MG63 (cell line): ENCODE results near the gene EPHX1. TPM values are rescaled to one million over a fixed set of nuclear protein-coding genes. Genes with fewer than 3 reads are reported as not detected.
"Not testable (repeated sequence)": the region's sequence is repeated elsewhere in the genome, so short reads cannot be mapped to it uniquely, and the experiment has no call there.

ENCODE experiments used
- DNase-seq: peaks from one replicate; pipeline ENCODE4 v3.0.0-alpha.2; 2020
- H3K27me3 ChIP-seq: fragments of 250-450 bp; sonication (Bioruptor Pico); 2 replicates; pipeline ENCODE4 v1.5.1; 2020; ENCODE audit warnings: mild to moderate bottlenecking, moderate library complexity
- H3K36me3 ChIP-seq: fragments of 250-450 bp; sonication (Bioruptor Pico); 2 replicates; pipeline ENCODE4 v1.5.1; 2020; ENCODE audit warnings: mild to moderate bottlenecking, moderate library complexity
- H3K4me3 ChIP-seq: fragments of 250-450 bp; sonication (Bioruptor Pico); 2 replicates; pipeline ENCODE4 v1.5.1; 2020; ENCODE audit warnings: mild to moderate bottlenecking, moderate library complexity
- H3K9me3 ChIP-seq: fragments of 250-450 bp; sonication (Bioruptor Pico); 2 replicates; pipeline ENCODE4 v1.5.1; 2020; ENCODE audit warnings: mild to moderate bottlenecking, moderate library complexity
- total RNA-seq: library from RNA; depleted of rRNA; stranded (reverse); fragments of >200 nt; shearing (Covaris generic); gene quantifications from 2 replicates; pipeline ENCODE4 v1.2.3, GENCODE V29; 2014; ENCODE audit warnings: low replicate concordance

EPHX1 gene
- total RNA-seq, 1 experiment from 2014 or later = 80.7 TPM

GRCh38 chr1:225823811-225824261 is 13.9 kb downstream of the EPHX1 start:
- Histone ChIP-seq H3K36me3 (peaks cover 14% of the 10 kb centered on the region), H3K9me3 (no peaks in the 10 kb centered on the region), H3K27me3 (no peaks in the 10 kb centered on the region), H3K4me3 (no peak overlapping the region)
- DNase-seq = no peak

DNA sequence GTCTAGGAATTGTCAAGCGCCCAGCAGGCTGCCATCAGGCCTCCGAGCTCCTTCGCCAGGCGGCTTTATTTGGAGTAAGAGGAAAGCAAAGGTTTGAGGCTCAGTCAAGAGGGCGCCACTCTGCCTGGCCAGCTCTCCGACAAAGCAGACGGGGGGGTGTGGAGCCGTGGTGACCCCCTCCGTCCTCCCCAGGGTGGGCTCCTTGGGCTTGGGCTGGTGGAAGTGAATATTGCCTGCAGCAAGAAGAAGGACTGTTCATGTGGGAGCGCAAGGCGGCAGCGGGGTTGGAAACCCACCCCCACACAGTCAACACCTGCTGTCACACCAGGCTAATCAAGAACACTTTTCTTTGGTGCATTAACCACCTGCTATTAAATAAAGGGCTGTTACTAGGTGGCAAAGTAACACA is 14.6 kb downstream of the EPHX1 start:
- no peaks in the 10 kb centered on the region for H3K27me3 ChIP-seq
- no peak overlapping the region for H3K4me3 ChIP-seq
- H3K36me3 ChIP-seq = peaks cover 16% of the 10 kb centered on the region
- no peak for DNase-seq
- no peaks in the 10 kb centered on the region for H3K9me3 ChIP-seq

DNA sequence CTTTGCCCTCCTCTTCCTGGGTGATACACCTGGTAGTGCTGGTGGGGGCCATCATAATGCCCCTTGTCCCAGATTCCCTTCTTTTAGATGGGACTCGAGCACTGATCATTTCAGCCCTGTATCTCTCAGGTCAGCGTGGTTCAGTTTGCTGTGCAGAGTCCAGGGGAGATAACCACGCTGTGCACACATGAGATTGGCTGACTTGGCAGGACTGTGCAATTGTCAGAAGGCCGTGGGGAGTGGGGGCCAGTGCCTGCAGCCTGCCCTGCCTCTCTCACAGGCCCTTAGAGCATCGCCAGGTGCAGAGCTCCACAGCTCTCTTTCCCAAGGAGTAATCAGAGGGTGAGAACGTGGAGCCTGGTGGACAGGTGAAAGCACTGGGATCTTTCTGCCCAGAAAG is 15.2 kb downstream of the EPHX1 start:
- DNase-seq = no peak
- Histone ChIP-seq H3K9me3 (no peaks in the 10 kb centered on the region), H3K27me3 (no peaks in the 10 kb centered on the region), H3K36me3 (peaks cover 19% of the 10 kb centered on the region), H3K4me3 (no peak overlapping the region)

DNA sequence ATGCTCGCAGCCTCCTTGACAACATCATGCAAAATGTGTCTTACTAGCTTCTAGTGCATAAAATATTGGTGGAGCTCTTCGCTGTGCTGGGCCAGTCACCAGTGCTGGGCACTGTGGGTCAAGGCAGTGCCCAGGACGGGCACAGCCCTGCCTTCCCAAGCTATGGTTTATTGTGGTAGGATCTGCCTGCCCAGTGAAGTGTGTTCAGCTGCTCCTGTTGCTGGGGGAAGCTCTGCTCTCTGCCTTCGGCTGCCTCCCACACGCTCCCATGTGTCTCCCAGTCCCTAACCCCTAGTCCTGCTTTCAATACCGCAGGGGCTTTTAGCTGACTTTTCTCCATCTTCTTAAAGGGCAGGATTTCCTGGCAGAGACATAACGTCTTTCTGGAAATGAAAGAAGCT is 15.7 kb downstream of the EPHX1 start:
- H3K9me3 ChIP-seq = no peaks in the 10 kb centered on the region
- H3K27me3 ChIP-seq = no peaks in the 10 kb centered on the region
- DNase-seq = no peak
- H3K4me3 ChIP-seq = no peak overlapping the region
- peaks cover 25% of the 10 kb centered on the region for H3K36me3 ChIP-seq

DNA sequence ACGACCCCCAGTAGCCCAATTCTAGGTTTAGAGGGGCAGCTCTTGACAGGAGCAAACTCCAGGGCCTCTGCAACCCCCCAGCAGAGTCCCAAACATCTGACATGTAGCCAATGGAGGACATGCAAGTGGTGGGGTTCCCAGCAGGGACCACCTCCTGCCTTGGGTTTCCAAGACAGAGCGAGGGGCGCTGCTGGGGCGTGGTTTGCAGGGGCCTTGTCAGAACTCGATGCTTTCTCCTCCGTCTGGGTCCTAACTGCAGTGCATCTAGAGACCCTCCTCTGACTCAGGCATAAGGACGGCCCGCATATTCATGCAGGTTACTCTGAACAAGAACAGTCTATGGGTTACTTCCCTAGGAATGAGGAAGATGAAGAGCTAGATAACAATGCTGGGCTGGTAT is 17.2 kb downstream of the EPHX1 start:
- no peak for DNase-seq
- Histone ChIP-seq H3K36me3 (peaks cover 32% of the 10 kb centered on the region), H3K4me3 (no peak overlapping the region), H3K9me3 (no peaks in the 10 kb centered on the region), H3K27me3 (no peaks in the 10 kb centered on the region)

DNA sequence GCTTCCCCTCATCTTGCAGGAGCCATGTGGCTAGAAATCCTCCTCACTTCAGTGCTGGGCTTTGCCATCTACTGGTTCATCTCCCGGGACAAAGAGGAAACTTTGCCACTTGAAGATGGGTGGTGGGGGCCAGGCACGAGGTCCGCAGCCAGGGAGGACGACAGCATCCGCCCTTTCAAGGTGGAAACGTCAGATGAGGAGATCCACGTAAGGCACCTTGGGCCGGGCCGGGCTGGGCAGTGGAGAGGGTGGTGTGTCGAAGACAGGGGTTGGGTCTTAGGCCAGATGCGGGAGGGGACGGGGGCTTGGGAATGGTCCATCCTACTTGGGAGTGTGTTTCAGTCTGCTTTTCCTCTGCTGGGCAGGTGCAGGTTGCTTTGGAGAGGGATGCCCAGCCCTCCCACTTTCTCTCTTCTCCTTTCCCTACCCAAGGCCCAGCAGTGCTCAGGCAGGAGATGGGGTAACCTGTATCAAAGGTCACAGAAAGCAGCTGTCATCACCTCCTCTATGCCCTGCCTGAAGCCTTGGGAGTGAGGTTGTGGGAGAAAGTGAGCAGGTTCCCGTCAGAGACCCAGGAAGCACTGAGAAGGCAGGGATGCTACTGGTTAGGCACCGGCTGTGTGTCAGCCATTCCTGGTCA is 18.9 kb downstream of the EPHX1 start:
- Histone ChIP-seq H3K9me3 (no peaks in the 10 kb centered on the region), H3K36me3 (peaks cover 39% of the 10 kb centered on the region), H3K27me3 (no peaks in the 10 kb centered on the region), H3K4me3 (no peak overlapping the region)
- no peak for DNase-seq

- no peak overlapping the region for H3K4me3 ChIP-seq
These were observed 20.9 kb downstream of the EPHX1 start for GRCh38 chr1:225830841-225831240.

GRCh38 chr1:225834417-225835329 is 24.7 kb downstream of the EPHX1 start:
- H3K36me3 ChIP-seq = peaks cover 46% of the 10 kb centered on the region
- H3K27me3 ChIP-seq = no peaks in the 10 kb centered on the region
- no peaks in the 10 kb centered on the region for H3K9me3 ChIP-seq
- DNase-seq = peak; percentile 93
- H3K4me3 ChIP-seq = no peak overlapping the region

More at GRCh38 chr1:225830841-225831240, 20.9 kb downstream of the EPHX1 start:
- peaks cover 44% of the 10 kb centered on the region for H3K36me3 ChIP-seq
- H3K9me3 ChIP-seq = no peaks in the 10 kb centered on the region
- no peaks in the 10 kb centered on the region for H3K27me3 ChIP-seq
- no peak for DNase-seq

DNA sequence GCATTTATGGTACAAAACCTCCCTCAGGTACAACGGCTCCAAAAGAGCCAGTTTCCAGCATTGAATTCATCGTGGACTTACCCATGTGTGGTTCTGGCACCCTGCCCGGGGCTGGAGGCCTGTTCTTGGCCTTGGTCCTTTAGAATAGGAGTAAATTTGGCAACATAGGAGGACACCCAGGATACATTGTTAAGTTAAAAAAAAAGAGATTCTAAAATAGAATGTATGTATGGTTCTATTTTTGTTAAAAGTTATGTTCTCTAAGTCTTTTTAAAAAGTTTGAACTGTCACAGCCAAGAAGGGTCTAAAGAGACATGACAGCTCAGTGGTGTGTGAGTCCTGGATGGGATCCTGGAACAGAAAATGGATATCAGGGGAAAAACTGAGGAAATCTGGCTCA is 25.9 kb downstream of the EPHX1 start:
- Histone ChIP-seq H3K9me3 (no peaks in the 10 kb centered on the region), H3K36me3 (peaks cover 44% of the 10 kb centered on the region), H3K27me3 (no peaks in the 10 kb centered on the region), H3K4me3 (no peak overlapping the region)
- peak; percentile 84 for DNase-seq

- H3K4me3 ChIP-seq, DNase-seq, H3K9me3 ChIP-seq, H3K27me3 ChIP-seq: not testable (repeated sequence)
- peaks cover 41% of the 10 kb centered on the region for H3K36me3 ChIP-seq
These were observed 26.4 kb downstream of the EPHX1 start for GRCh38 chr1:225836296-225836695.

- DNase-seq = no peak
- H3K9me3 ChIP-seq = no peaks in the 10 kb centered on the region
- H3K27me3 ChIP-seq = no peaks in the 10 kb centered on the region
- no peak overlapping the region for H3K4me3 ChIP-seq
- H3K36me3 ChIP-seq = peaks cover 21% of the 10 kb centered on the region
These were observed 28.9 kb downstream of the EPHX1 start for GRCh38 chr1:225838793-225839192.

DNA sequence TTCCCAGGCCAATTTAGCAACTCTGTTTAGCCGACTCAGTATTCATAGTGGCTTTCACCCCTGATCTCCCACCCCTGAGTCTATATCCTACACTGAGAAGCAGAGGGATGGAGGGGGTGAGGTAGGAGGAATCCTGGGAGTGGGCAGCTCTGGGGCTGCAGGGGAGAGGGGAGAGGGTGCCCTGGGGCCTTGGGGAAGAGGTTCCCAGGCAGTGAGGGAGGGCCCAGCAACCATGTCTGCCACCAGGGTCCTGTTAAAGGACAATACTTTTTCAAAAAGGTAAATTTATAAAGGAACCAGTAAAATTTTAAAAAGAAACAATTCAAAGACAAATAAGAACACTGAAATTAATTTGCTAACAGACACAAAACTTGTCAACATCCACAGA is 30.3 kb downstream of the EPHX1 start:
- no peak for DNase-seq
- peaks cover 23% of the 10 kb centered on the region for H3K36me3 ChIP-seq
- no peaks in the 10 kb centered on the region for H3K27me3 ChIP-seq

DNA sequence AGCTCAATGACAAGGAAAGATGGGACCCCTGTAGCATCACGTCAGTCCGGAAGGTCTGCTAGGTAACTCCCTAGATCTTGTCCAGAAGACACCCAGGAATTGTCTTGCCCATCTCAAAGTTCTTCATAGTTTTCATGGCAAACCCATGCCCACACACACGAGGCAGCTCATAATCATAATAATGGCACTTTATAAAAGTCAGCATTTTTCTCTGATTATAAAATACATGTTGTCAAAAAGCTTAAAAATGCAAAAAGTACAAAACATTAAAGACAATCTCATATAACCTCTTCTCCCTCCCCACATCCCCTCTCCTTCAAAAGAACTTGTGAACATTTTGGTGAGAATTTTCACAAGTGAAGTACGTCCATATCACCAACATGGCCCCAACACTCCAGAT is 30.8 kb downstream of the EPHX1 start:
- H3K36me3 ChIP-seq = peaks cover 28% of the 10 kb centered on the region
- H3K27me3 ChIP-seq = no peaks in the 10 kb centered on the region
- H3K9me3 ChIP-seq = no peaks in the 10 kb centered on the region
- H3K4me3 ChIP-seq = no peak overlapping the region
- no peak for DNase-seq

More for the DNA sequence above, 30.3 kb downstream of the EPHX1 start:
- no peak overlapping the region for H3K4me3 ChIP-seq
- no peaks in the 10 kb centered on the region for H3K9me3 ChIP-seq

DNA sequence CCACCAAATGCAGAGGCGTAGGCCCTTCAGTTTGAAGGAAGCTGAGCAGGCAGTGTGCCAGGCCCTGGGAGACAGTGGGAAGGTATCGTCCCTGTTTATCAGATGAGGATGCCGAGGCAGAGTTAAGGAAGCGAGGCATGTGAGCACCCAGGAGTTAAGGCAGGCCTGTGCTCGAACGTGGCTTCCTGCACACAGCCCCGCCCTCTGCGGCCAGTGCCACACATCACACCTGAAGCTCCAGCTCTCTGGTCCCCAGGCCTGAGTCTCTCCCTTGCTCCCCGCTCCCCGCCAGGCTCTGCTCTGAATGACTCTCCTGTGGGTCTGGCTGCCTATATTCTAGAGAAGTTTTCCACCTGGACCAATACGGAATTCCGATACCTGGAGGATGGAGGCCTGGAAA is 32.1 kb downstream of the EPHX1 start:
- DNase-seq = no peak
- Histone ChIP-seq H3K36me3 (peaks cover 39% of the 10 kb centered on the region), H3K4me3 (no peak overlapping the region), H3K9me3 (no peaks in the 10 kb centered on the region), H3K27me3 (no peaks in the 10 kb centered on the region)

- H3K27me3 ChIP-seq = no peaks in the 10 kb centered on the region
- DNase-seq = no peak
- H3K9me3 ChIP-seq = no peaks in the 10 kb centered on the region
- no peak overlapping the region for H3K4me3 ChIP-seq
- H3K36me3 ChIP-seq = peaks cover 41% of the 10 kb centered on the region
These were observed 33.0 kb downstream of the EPHX1 start for GRCh38 chr1:225842788-225843425.

DNA sequence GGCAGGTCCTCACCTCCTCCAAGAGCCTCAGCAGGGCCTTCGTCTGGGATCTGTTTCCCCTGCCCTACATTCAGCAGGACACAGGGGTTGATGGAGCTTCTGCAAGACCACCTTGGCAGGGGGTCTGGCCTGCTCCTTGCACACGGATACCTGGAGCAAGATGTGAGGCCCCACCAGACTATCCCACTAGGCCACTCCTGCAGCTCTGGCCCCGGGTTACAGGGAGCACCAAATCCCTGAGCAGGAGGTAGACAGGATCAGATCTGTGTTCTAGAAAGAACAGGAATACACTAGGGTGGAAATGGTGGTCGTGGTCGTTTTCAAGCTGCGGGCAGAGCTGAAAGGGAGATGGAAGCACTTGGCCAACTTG is 33.5 kb downstream of the EPHX1 start:
- H3K9me3 ChIP-seq = no peaks in the 10 kb centered on the region
- H3K4me3 ChIP-seq = no peak overlapping the region
- no peaks in the 10 kb centered on the region for H3K27me3 ChIP-seq
- DNase-seq = no peak
- H3K36me3 ChIP-seq = peaks cover 44% of the 10 kb centered on the region
